NCI-H2081 treated with DMSO at 0.1 percent for 48 hours (cell line): ENCODE results near the gene LPIN1.

Source experiments
- DNase-seq: peaks from one replicate; lab custom pipeline; 2025; lab: John Stamatoyannopoulos, UW

Gene LPIN1, protein sequence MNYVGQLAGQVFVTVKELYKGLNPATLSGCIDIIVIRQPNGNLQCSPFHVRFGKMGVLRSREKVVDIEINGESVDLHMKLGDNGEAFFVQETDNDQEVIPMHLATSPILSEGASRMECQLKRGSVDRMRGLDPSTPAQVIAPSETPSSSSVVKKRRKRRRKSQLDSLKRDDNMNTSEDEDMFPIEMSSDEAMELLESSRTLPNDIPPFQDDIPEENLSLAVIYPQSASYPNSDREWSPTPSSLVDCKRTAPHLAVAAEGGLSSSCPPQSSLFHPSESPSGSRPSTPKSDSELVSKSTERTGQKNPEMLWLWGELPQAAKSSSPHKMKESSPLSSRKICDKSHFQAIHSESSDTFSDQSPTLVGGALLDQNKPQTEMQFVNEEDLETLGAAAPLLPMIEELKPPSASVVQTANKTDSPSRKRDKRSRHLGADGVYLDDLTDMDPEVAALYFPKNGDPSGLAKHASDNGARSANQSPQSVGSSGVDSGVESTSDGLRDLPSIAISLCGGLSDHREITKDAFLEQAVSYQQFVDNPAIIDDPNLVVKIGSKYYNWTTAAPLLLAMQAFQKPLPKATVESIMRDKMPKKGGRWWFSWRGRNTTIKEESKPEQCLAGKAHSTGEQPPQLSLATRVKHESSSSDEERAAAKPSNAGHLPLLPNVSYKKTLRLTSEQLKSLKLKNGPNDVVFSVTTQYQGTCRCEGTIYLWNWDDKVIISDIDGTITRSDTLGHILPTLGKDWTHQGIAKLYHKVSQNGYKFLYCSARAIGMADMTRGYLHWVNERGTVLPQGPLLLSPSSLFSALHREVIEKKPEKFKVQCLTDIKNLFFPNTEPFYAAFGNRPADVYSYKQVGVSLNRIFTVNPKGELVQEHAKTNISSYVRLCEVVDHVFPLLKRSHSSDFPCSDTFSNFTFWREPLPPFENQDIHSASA

DNA sequence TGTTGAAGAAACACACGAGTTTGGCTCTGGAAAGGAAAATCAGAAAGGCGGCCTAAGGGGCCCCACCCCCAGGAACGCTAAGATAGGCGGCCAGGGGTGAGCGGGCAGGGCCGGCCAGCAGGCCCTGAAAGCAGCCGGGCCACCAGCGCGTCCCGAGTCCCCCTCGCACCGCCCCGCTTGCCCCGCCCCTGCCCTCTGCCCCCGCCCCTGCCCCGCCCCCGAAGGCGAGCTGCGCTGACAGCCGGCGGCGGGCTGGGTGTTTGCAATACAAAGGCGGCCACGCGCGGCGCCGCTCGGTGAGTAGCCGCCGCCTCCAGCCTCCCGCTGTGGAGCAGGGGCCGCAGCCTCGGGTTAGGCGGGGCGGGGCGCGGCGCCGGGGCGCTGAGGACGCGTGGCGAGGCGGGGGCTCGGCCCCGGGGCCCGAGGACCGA, at the start of gene LPIN1:
TSS of gene LPIN1 (plus strand) at position 257 of the 431 bp plus-strand sequence. CDS start 18,910 bp downstream, outside the sequence.
- DNase-seq = no peak

DNA sequence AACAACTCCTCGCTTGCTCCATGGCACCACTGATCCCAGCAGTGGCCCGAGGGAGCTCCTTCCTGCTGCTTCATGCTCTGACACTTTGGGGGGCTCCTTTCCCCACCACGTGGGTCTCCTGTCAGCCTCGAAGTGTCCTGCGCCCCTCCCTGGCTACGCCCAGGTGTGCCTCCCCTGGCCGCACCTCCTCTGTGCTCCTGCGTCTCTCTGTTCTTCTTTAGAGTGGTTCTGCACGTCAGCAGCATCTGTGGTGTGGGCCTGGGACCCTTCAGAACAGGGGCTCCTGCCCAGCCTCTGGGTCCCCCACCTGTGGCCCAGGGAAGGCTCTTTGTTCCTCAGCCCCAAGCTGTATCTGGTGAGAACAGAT, 49.7 kb upstream of the LPIN1 start:
- DNase-seq = no peak

DNA sequence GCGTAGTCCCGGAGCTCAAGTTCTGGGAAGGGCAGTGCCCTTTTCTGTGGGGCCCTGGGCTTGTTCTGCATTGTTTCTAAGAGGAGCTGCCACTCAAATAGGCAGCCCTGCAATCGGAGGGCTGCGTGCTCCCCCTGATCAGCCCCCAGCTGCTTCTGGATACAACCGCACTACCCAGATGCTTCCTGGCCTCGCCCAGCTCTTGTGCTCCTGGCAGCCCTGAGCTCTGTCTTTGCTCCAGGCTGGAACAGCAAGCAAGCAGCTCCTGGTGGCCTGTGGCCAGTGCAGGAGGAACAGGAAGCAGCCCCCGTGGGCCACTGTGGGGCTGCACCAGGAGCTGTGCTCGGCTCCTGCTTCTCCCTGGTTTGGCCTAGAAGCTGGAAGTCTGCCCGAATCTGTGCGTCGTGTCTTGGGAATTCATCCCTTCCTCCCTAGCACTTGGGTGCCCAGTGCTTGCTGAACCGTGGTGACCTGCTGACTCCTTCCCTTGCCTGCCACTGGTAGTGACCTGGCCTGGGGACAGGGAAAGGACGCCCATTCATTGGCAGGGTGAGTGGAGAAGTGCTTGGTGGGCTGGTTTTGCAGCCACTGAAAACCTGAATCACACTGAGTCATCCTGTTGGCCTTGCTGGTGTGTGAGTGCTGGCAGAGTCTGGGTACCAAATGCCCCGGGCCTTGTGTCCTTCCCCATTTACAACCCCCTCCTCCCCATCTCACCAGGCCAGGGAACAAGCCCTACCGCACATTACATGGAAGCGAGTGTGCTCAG, 49.1 kb upstream of the LPIN1 start:
- no peak for DNase-seq

DNA sequence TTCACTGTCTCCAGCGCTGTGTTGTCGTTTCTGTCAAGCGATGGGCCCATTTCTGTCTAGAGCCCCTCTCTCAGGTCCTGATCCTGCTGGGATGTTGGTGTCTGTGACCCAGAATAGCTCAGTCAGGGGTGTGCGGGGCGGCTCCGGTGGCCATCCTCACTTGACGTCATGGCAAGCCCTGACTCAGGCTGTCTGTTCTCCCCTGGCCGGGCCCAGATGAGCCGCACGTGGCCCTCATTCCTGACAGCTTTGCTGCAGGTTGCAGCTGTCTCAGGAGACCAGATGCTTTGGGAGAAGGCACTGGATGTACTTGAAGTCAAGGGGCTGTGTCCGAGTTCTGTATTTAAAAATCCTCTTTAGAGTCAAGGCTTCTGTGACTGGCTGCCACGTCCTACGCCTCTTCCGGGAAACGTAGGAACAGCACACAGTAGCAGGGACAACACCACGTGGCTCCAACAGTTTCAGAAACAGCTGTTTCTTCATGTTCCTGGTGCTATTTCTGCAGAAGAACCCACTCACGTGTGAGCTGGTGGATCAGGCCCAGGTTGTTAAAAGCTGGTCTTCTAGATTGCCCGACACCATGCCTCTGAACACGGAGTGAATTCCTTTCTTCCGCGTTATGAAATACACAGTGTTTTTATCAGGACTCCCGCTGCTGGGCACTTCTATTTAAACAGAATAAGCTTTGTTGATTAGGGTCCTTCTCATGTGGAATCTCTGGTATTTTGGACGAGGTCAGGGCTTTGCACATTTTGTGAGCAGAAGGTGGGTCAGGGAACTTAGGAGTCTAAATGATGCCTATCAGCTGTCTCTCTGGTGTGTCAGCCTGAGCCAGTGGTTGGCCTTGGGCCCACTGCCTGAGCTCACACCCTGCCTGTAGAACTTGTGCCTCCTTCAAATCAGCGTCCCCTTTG, 48.2 kb upstream of the LPIN1 start:
- no peak for DNase-seq

DNA sequence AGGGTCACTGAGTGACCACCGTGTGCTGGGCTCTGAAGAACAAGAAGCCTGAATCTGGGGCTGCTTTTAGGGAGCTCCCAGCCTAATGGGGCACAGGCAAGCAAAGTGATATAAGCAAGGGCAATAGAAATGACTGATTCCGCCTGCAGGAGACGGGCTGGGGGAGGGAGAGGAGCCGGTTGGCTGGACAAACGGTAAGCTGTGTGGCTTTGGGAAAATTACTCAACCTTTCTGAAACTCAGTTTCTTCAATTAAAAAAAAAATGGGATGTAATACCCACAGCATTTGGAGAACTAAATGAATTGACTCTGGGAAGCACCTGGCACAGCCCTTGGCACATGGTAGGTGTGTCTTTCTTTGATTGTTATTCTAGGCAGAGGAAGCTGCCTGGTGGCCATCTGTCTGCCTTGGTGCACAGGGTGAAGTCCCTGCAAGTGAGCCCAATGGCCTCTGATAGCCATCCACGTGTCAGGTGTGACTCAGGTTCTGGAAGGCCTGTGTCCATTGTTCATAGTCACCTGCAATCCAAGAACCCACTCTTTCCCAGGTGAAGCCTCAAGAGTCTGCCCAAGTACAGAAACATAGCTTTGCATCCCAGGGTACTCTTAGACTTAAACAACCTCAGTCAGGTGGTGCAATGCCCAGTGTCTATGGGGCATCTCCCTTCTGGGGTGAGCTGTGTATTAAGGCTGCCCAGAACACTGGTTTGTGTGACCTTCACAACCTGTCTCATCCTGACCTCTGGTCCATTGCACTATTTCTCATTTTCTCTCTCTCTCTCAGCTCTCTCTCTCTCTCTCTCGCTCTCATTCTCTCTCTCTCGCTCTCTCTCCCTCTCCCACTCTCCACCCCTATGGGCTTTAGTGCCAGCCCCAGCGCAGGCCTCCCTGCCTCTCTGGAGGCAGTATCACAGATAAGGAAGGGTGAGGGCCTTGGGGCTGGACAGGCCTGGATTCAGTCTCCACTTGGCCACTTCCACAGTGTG, 46.5 kb upstream of the LPIN1 start:
- DNase-seq = no peak

DNA sequence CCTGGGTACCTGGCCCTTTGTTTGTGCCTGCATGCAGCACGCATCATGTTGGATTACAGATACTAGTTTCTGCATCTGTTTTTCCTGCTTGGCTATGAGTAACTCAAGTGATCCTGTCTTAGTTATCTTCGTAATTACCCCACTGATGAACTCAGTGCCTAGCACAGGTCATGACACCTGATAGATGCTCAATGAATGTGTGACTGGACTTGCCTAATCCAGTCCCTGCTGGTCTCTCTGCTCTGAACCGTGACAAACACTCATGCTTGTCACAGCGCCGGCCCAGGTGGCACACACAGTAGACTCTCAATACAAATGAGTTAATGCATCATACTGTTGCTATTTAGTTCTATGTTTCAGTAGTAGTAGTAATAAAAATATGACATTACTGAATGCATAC, 45.2 kb upstream of the LPIN1 start:
- no peak for DNase-seq

DNA sequence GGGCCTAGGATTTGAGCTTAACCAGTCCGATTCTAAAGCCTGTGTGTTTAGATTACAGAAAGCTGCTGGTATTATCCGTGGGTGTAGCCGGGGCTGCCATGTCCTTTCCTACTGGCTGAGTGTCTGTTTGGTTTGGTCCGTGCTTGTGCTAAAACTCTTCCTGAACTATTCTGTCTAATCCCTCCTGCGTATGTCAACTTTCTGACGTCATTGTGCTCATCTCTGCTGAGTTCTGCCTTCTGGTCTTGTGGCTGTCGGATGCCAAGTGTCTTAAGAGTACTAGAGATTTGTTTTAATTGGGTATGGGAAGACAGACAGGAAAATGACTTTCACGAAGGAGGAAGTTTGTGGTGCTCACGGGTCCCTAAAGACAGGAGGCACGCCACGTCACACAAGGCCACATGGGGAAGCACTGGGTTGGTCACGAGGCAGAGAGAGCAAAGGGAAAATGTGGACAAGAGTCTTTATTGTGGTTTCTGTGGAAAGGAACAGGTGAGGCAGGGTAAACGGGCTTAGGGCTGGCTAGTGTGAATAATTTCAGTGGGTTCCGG, 44.6 kb upstream of the LPIN1 start:
- DNase-seq = no peak

DNA sequence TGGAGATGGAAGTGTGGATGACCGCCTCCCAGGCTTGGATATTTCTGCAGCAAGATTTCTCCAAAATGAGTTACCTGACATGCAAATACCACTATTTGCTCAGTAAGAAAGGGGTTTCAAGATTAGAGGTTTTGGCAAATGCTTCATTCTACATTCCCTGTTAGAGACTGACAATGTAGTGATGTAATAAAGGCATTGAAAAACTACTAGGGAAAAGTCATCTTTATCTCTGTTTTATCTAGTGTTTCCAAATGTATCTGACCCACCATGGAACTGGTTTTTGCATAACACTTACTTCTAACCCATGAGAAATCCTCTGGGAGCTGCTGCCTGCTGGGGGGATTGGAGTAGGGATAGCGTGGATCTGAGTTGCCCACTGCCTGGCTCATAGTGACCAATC, 43.5 kb upstream of the LPIN1 start:
- DNase-seq = no peak

DNA sequence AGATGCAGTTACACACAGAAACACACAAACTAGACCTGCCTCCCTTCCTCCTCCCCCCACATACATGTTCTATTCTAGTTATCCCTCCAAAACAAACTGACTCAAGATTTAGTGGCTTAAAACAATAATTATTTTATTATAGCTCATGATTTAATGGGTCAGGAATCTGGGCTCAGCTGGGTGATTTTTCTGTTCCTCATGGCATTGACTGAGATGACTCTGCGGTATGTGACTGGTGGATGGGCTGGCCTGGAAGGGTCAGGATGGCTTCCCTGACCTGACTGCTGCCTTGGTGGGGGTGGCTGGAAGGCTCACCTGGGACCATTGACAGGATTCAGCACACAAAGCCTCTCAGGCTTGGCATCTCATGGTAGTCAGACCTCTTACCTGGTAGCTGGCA, 42.7 kb upstream of the LPIN1 start:
- no peak for DNase-seq

DNA sequence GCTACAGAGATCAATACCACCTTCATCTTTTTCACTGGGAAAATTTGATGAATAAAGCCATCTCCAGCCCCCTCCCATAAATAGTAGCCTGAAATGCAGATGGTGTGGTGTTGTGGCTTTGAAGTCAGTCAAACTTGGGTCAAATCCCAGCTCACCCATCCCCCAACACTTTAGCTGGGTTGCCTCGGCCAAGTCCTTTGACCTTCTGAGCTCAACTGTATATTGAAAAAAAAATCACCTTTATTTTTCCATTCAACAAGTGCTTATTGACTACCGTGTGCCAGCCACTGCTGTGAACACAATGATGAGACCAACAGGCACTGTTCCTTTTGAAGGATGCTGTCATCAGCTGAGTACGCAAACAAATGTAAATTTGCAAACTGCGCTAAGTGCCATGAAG, 41.4 kb upstream of the LPIN1 start:
- DNase-seq = no peak

DNA sequence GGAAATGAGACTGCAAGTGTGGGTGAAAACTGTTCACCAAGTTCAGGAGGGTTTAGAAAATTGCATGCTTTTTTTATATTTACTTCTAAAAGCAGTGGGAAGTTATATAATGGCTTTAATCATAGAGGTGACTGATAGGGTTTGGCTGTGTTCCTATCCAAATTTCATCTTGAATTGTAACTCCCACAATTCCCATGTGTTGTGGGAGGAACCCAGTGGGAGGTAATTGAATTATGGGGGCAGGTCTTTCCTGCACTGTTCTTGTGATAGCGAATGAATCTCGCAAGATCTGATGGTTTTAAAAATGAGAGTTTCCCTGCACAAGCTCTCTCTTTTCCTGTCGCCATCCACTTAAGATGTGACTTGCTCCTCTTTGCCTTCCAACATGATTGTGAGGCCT, 40.7 kb upstream of the LPIN1 start:
- DNase-seq = no peak

DNA sequence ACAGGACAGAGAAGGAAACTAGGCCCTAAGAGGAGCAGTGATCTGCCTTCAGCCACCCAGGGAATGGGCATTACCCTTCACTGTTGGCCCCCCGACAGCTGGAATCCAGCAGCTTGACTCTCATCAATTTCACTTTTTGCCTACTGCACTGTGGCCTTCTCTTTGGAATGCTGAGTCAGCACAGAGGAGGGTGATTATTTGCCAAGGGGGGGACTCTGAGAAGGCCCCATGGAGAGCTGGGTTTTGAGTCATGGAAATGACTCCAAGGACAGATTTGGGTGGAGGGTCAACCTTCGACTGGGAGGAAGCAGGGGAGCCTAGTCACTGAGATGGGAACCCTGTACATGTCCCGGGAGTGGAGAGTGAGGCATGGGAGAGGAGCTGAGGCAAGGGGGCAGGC, 38.3 kb upstream of the LPIN1 start:
- DNase-seq = no peak

DNA sequence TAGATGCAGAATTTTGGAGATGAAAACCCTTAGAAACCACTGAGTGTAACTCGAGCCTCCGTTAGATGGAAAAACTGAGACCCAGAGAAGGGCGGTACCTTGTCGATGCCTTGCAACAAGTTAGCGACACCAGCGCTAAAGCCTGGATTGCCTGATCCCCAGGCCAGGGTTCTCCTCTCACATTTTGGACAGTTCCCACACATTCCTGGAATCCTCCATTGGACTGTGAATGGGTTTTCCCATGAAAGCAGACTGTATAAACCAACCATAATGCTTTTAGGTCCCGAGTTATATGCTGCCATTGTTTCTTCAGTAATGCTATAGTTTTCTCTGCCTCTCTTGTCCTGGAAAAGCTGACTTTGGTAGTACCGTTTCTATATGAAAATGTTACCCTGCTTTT, 37.1 kb upstream of the LPIN1 start:
- no peak for DNase-seq

DNA sequence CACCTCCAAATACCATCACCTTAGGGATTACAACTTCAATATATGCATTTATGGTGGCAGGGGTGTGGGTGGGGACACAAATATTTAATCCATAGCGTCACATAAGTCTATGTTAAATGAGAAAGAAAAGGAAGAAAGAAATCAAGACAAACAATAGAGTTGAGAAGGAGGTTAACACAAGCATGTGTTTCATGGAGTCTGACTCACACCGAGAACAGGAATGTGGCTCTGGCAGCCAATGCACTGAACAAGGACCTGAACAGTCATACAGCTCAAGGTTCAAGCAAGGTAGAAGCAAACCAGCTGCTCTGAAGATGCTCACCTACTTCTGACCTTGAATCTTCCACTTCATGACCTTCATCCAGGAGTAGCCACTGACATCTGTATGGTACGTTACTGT, 36.2 kb upstream of the LPIN1 start:
- DNase-seq = no peak

DNA sequence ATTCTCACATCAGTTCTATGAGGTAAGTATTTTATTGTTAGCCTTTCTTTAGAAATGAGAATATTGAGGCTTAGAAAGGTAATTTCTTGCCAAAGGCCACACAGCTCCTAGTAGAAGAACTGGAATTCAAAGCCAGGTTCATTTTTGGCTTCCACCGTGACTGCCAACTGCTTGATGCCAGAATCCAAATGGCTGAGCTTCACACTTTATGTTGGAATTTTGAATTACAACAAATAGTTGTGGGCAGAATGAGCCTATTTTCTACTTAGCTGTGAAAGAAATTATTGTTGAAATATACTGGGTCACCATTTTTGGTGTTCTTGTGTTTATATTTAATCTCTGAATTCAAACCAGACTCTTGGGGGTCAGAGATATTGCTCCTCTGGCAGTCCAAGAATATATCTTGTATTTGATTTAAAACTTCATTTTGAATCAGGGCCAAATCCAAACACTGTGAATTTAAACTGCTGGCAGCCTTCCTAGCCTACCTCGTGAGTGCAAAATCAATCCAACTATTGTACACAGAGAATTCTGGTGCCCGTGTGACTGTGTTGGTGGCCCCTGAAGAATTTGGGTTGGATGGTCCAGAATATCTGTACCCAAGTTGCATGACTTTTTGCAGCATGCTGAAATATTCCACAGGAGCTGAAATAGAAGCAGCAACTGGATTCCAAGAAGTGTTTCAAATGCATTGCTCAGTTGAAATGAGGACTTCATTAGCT, 35.6 kb upstream of the LPIN1 start:
- DNase-seq = no peak

DNA sequence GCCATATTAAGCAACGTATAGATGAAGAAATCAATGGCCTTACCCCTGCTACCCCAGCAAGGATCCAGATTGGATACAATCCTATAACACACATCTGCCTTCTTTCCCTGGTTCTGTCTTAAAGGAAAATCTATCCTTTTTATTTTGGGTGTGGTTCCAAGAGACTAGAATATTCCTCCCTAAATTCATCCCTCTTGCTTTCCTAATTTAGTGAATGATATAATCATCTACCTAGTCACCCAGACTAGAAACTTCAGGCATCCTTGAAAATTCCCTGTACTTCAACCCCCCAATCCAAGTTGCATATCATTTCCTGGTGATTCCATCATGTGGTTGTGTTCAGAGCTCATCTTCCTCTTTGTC, 35.1 kb upstream of the LPIN1 start:
- no peak for DNase-seq

DNA sequence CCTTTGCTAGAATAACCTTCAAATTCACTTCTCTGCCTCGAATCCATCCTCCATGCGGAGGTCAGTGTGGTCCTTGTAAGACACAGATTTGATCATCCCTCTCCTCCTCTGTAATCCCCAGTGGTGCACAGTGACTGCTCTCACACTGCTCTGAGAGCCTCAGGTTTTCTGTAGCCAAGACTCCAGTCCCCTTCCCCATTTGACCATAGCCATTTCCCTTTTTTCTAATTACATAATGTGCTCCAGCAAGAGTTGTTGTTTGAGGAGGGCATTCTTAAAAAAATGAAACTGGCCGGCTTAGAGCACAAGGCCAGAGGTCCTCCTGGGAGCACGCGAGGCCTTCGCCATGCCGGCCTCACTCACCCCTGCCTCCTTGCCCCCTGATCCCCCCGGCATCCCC, 34.7 kb upstream of the LPIN1 start:
- DNase-seq = no peak

DNA sequence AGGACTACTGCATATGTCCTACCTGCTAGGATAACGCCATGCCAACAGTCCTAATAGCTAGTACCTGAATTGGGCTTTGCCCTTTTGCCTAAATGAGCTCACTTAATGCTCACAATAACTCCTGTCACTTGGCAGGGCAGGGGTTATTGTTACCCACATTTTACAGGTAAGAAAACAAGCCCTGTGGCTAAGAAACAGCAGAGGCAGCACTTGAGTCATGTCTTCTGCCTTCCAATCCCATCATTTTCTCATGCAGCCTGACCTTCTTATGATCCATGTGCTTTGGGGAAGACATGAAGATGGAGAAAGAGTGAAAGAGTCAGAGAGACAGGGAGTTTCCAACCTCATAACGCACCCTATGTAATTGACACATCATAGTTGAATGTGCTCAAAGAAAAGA, 33.6 kb upstream of the LPIN1 start:
- DNase-seq = no peak

DNA sequence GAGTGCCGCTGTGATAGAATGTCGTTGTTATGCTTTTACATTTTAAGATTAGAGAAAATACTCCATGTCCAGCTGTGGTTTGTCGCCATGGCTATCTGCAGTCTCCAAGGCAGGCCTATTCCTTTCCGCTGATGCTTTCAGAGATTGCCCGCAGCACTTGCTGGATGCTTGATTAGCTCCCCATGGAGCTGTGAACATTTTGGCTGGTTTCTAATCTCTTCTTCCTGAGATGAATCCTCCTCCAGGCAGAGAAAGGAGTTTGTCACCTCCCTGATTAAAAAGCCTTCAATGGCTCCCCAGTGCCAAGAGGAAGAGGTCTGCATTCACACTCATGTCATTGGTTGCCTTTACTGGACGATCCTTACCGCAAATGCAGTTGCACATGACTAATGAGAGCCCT, 32.6 kb upstream of the LPIN1 start:
- no peak for DNase-seq
